Mucosa of descending colon (tissue), 3 donors: ENCODE measurements around the gene CEP350. TPM values are rescaled to one million over a fixed set of nuclear protein-coding genes. Genes with fewer than 3 reads are reported as not detected.

Source experiments
- ATAC-seq: fragments of 200-7000 bp; cut with Tn5 transposase; one replicate; pipeline ENCODE4 v1.9.1; 2020; ENCODE audit warnings: mild to moderate bottlenecking, moderate library complexity
- DNase-seq, 3 donors: peaks; one replicate each; pipeline ENCODE4 v3.0.0-alpha.2; 2020
- H3K36me3 ChIP-seq: fragments of 200-600 bp; one replicate; pipeline ENCODE4 v1.8.0; 2021; ENCODE audit warnings: low read depth, mild to moderate bottlenecking
- H3K4me1 ChIP-seq: fragments of 200-600 bp; one replicate; pipeline ENCODE4 v1.8.0; 2021; ENCODE audit warnings: low read depth, mild to moderate bottlenecking
- H3K4me3 ChIP-seq: fragments of 200-600 bp; one replicate; pipeline ENCODE4 v1.8.0; 2021; ENCODE audit warnings: mild to moderate bottlenecking
- H3K9me3 ChIP-seq: fragments of 200-600 bp; one replicate; pipeline ENCODE4 v1.8.0; 2021; ENCODE audit warnings: mild to moderate bottlenecking
- CTCF ChIP-seq: fragments of 200-600 bp; IDR thresholded peaks from one replicate; pipeline ENCODE4 v1.8.0; 2022; ENCODE audit warnings: antibody characterized with exemption, mild to moderate bottlenecking
- intact Hi-C, 2 donors: fragments of 100-400 bp; cut with DNase I in 1 of 2; cut with micrococcal nuclease in 1 of 2; formaldehyde crosslinking; loops; one replicate each; pipeline versions ENCODE4 v1.11.0 to v1.11.1; 2022; cut with DNase I, micrococcal nuclease
- total RNA-seq, 3 donors: library from RNA; stranded (reverse); fragmentation: NEBNext Ultra II Directional in 2 of 3; extraction: Animal tissue kit (Norgen Biotek cat#: 25700) in 2 of 3; gene quantifications; one replicate each; pipeline versions ENCODE4 v1.2.1 to v1.2.4, GENCODE V29; 2021 to 2023
- donor health status: DM: no; HTN: no; CAD: no; lungs with moderate emphysema.
- donor health status: DM: no; HTN: no; CAD: no.
- donor health status: DM: no; HTN: yes; CAD: no.

The CEP350 gene
- total RNA-seq, 3 donors from 2014 or later = 41.9 to 63.7 (median 53.9) TPM

- DNase-seq (peak; percentile 91 to 95 (median 94)), ATAC-seq (peak; percentile 89)
- no peaks in the 10 kb centered on the region for H3K36me3 ChIP-seq
- no peaks in the 10 kb centered on the region for H3K9me3 ChIP-seq
- peak; percentile 23 for TF ChIP-seq CTCF
- intact Hi-C loops = no loop called here
- peak within 1 kb of the TSS; percentile 69 for H3K4me3 ChIP-seq
- peaks cover 41% of the 10 kb centered on the region for H3K4me1 ChIP-seq
These were observed 199.9 kb downstream of the CEP350 start, which contains the start of gene QSOX1 for GRCh38 chr1:180154325-180155181. Gene QSOX1 (plus strand): TSS chr1:180154869. CDS start chr1:180154908, 39 bp downstream.

- peak; percentile 17 for ATAC-seq
- H3K9me3 ChIP-seq = no peaks in the 10 kb centered on the region
- no peak for TF ChIP-seq CTCF
- intact Hi-C loops = no loop called here
- H3K4me3 ChIP-seq = peak overlapping the region; percentile 69
- peaks cover 45% of the 10 kb centered on the region for H3K4me1 ChIP-seq
- peak in 2 of 3 donors; percentile 33 to 68 for DNase-seq
- no peaks in the 10 kb centered on the region for H3K36me3 ChIP-seq
These were observed 200.6 kb downstream of the CEP350 start for GRCh38 chr1:180155182-180155682.

- H3K9me3 ChIP-seq = no peaks in the 10 kb centered on the region
- no peaks in the 10 kb centered on the region for H3K36me3 ChIP-seq
- ATAC-seq (no peak), DNase-seq (no peak)
- H3K4me3 ChIP-seq = no peak overlapping the region
- peaks cover 45% of the 10 kb centered on the region for H3K4me1 ChIP-seq
- intact Hi-C loops = no loop called here
- TF ChIP-seq CTCF = no peak
These were observed 201.6 kb downstream of the CEP350 start for GRCh38 chr1:180156201-180156600.

GRCh38 chr1:180156631-180157091, 202.1 kb downstream of the CEP350 start:
- intact Hi-C loops = no loop called here
- Histone ChIP-seq H3K9me3 (no peaks in the 10 kb centered on the region), H3K4me3 (no peak overlapping the region), H3K4me1 (peaks cover 45% of the 10 kb centered on the region), H3K36me3 (no peaks in the 10 kb centered on the region)
- ATAC-seq = no peak
- no peak for DNase-seq
- no peak for TF ChIP-seq CTCF

- no peak for ATAC-seq
These were observed 202.5 kb downstream of the CEP350 start for GRCh38 chr1:180157108-180157507.

More at GRCh38 chr1:180157108-180157507, 202.5 kb downstream of the CEP350 start:
- TF ChIP-seq CTCF = no peak
- Histone ChIP-seq H3K9me3 (no peaks in the 10 kb centered on the region), H3K36me3 (no peaks in the 10 kb centered on the region), H3K4me1 (peaks cover 45% of the 10 kb centered on the region), H3K4me3 (no peak overlapping the region)
- intact Hi-C loops = no loop called here
- DNase-seq = no peak
